GM12865 (cell line): ENCODE data around the gene TAF1A.

Experiments used
- DNase-seq: peaks from one replicate; pipeline ENCODE4 v3.0.0; 2010; ENCODE audit warnings: low read depth
- H3K4me3 ChIP-seq: 2 replicates; pipeline ENCODE4 v1.5.1; 2011; ENCODE audit warnings: mild to moderate bottlenecking, low read depth, low read length, control low read depth
- CTCF ChIP-seq: IDR thresholded peaks from 2 replicates; pipeline ENCODE4 v1.5.1; 2011; ENCODE audit warnings: low read length, control low read depth, low read depth, inconsistent platforms; ENCODE audit not compliant: insufficient read depth; ENCODE audit errors: missing control alignments

Gene TAF1A

GRCh38 chr1:222624214-222624613 lies 34.5 kb upstream of the TAF1A start:
- no peak for TF ChIP-seq CTCF
- DNase-seq: no peak
- H3K4me3 ChIP-seq: no peak overlapping the region

- no peak overlapping the region for H3K4me3 ChIP-seq
- TF ChIP-seq CTCF: no peak
Observed at GRCh38 chr1:222623458-222623857, 33.7 kb upstream of the TAF1A start.

GRCh38 chr1:222622765-222623164 lies 33.0 kb upstream of the TAF1A start:
- no peak overlapping the region for H3K4me3 ChIP-seq
- TF ChIP-seq CTCF: no peak
- DNase-seq: no peak

More at GRCh38 chr1:222623458-222623857, 33.7 kb upstream of the TAF1A start:
- no peak for DNase-seq

GRCh38 chr1:222620566-222620965 lies 30.8 kb upstream of the TAF1A start:
- no peak for TF ChIP-seq CTCF
- H3K4me3 ChIP-seq: no peak overlapping the region
- DNase-seq: peak; percentile 26

- TF ChIP-seq CTCF: no peak
- peak overlapping the region; percentile 64 for H3K4me3 ChIP-seq
- peak; percentile 29 for DNase-seq
Observed at GRCh38 chr1:222618880-222619596, 29.3 kb upstream of the TAF1A start.

- no peak for TF ChIP-seq CTCF
- H3K4me3 ChIP-seq: peak within 1 kb of the TSS; percentile 64
- peak; percentile 26 for DNase-seq
Observed at GRCh38 chr1:222618001-222618879, 28.5 kb upstream of the TAF1A start, which contains the start of gene MIA3. Gene MIA3, plus strand, starts transcription at chr1:222618097. Its CDS starts 14 bp downstream, at chr1:222618111.
